Measurements from ENCODE around the gene GBE1.

DNA sequence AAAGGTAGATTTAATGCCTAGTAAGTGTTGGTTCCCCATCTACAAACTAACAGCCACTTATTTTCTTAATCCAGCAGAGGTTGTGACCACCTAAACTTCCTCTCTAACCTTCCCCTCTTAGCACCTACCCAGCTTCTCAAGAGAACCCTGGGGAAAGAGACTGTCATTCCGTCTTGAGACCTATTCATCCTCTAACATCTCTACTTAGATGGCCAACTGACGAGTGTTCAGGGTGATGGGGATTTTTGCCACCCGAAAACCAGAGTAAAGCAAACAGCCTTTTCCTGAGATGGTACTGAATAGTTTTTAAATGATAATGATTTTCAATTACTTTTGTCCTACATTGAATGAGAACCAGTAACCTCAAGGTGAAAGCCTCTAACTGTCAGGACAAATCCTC, 9.3 kb upstream of the GBE1 start:
- no peak for TF ChIP-seq POLR2A (IDR thresholded peaks at IDR 0.05)
- TF ChIP-seq POLR2AphosphoS5 (IDR thresholded peaks at IDR 0.05): no peak

Data from sigmoid colon (tissue), 4 donors.